HepG2 (cell line): ENCODE data around the gene TAGLN2. TPM values are rescaled to one million over a fixed set of nuclear protein-coding genes. Genes with fewer than 3 reads are reported as not detected.

Experiments
- ATAC-seq: fragments of 200-7000 bp; cut with Tn5 transposase; 3 replicates; pipeline ENCODE4 v1.9.1; 2020; ENCODE audit warnings: mild to moderate bottlenecking, moderate library complexity
- BruUV-seq: library from RNA; stranded (reverse); fragments of 400-500 nt; replicated peaks from 2 replicates; lab custom pipeline; 2021; lab: Mats Ljungman, UMichigan
- CTCF ChIA-PET: fragments of 300-600 bp; formaldehyde crosslinking; extraction: SDS; loops from one replicate; lab custom pipeline; 2021; ENCODE audit warnings: low total read pairs, inconsistent platforms, low intra/inter-chr PET ratio; lab: Yijun Ruan, JAX
- POLR2A ChIA-PET: fragments of 350-600 bp; sonication (Branson Sonifier 250); formaldehyde crosslinking; loops from one replicate; lab custom pipeline; 2020; ENCODE audit warnings: antibody characterized with exemption, inconsistent platforms; lab: Yijun Ruan, JAX
- DNase-seq: peaks from one replicate; pipeline ENCODE4 v3.0.0-alpha.2; 2015; ENCODE audit warnings: low spot score
- FAIRE-seq: peaks from 3 replicates; lab custom pipeline; 2011; peaks lifted over from hg19 to GRCh38; lab: Jason Lieb, UNC
- H2AFZ ChIP-seq: one replicate; pipeline ENCODE4 v1.6.1; 2011; ENCODE audit warnings: low read length, inconsistent platforms
- H3K27ac ChIP-seq: fragments of 300-600 bp; 3 replicates; pipeline ENCODE4 v1.8.0; 2011; ENCODE audit warnings: mixed run types, mild to moderate bottlenecking, mixed read lengths, low read length, inconsistent platforms; ENCODE audit not compliant: insufficient read depth; ENCODE audit errors: extremely low read length
- H3K27me3 ChIP-seq, 2 experiments: fragments of 200-600 bp in 1 of 2; 2 replicates in 1 of 2; 3 replicates in 1 of 2; pipeline versions ENCODE4 v1.6.0 to v1.8.0; 2011; ENCODE audit warnings: low read length in 2 of 2, mild to moderate bottlenecking in 2 of 2, moderate library complexity in 2 of 2, inconsistent platforms in 1 of 2; ENCODE audit not compliant: insufficient read depth in 2 of 2, control insufficient read depth in 1 of 2
- H3K36me3 ChIP-seq, 2 experiments: fragments of 200-600 bp in 1 of 2; replicated peaks in 1 of 2; 2 replicates in 1 of 2; 3 replicates in 1 of 2; pipeline versions ENCODE4 v1.5.1 to v1.8.0; 2011; ENCODE audit warnings: low read length in 2 of 2, inconsistent platforms in 1 of 2; ENCODE audit not compliant: insufficient read depth in 2 of 2, control insufficient read depth in 1 of 2
- H3K4me1 ChIP-seq: 2 replicates; pipeline ENCODE4 v1.5.1; 2012; ENCODE audit warnings: low read length, inconsistent platforms; ENCODE audit not compliant: insufficient read depth
- H3K4me2 ChIP-seq: 2 replicates; pipeline ENCODE4 v1.6.0; 2011; ENCODE audit warnings: low read depth, low read length, inconsistent platforms
- H3K4me3 ChIP-seq, 3 experiments: fragments of 200-600 bp in 1 of 3; sonication (generic), shearing (Covaris generic) in 1 of 3; replicated peaks in 1 of 3; 2 replicates each; pipeline ENCODE4 v1.5.1; 2011 to 2016; ENCODE audit warnings: low read length in 3 of 3, inconsistent platforms in 2 of 3, low read depth in 2 of 3, mild to moderate bottlenecking in 2 of 3, control low read depth in 1 of 3, mixed read lengths in 1 of 3; ENCODE audit not compliant: insufficient read depth in 1 of 3
- H3K79me2 ChIP-seq: one replicate; pipeline ENCODE4 v1.6.1; 2011; ENCODE audit warnings: low read length, inconsistent platforms; ENCODE audit not compliant: insufficient read depth
- H3K9ac ChIP-seq: 2 replicates; pipeline ENCODE4 v1.6.0; 2011; ENCODE audit warnings: mild to moderate bottlenecking, low read depth, low read length, inconsistent platforms; ENCODE audit not compliant: insufficient read depth
- H3K9me3 ChIP-seq: 2 replicates; pipeline ENCODE4 v1.5.1; 2012; ENCODE audit warnings: mild to moderate bottlenecking, low read length
- H4K20me1 ChIP-seq: 2 replicates; pipeline ENCODE4 v1.6.0; 2011; ENCODE audit warnings: inconsistent platforms, mild to moderate bottlenecking, low read length, moderate library complexity; ENCODE audit not compliant: insufficient read depth
- DNMT3B ChIP-seq: conservative IDR thresholded peaks from 2 replicates; pipeline ENCODE4 v1.6.1; 2016; ENCODE audit warnings: missing biosample characterization, control low read depth
- HNF1A ChIP-seq, 2 experiments: sonication (generic) in 1 of 2; formaldehyde crosslinking in 1 of 2; IDR thresholded peaks; 2 replicates each; pipeline versions ENCODE4 v1.4.0 to v1.6.1; 2016 to 2020; ENCODE audit warnings: borderline replicate concordance in 1 of 2, low read depth in 1 of 2, mild to moderate bottlenecking in 1 of 2, missing genetic modification reagents in 1 of 2
- HNRNPK ChIP-seq: fragments of 200-400 bp; formaldehyde crosslinking; IDR thresholded peaks from 2 replicates; pipeline ENCODE4 v1.6.1; 2018; ENCODE audit warnings: low read length, low read depth, moderate library complexity, mild to moderate bottlenecking; ENCODE audit not compliant: poor library complexity, severe bottlenecking
- RAD51 ChIP-seq: fragments of 450-650 bp; IDR thresholded peaks from 2 replicates; pipeline ENCODE4 v1.6.1; 2016; ENCODE audit warnings: borderline replicate concordance
- SP4 ChIP-seq: sonication (generic); formaldehyde crosslinking; IDR thresholded peaks from 2 replicates; pipeline ENCODE4 v1.8.1; 2023; ENCODE audit warnings: mild to moderate bottlenecking, missing genetic modification reagents
- SYNCRIP ChIP-seq: fragments of 200-400 bp; formaldehyde crosslinking; IDR thresholded peaks from 2 replicates; pipeline ENCODE4 v1.6.1; 2018; ENCODE audit warnings: mild to moderate bottlenecking, low read depth, low read length; ENCODE audit not compliant: insufficient read depth
- ZNF30 ChIP-seq: sonication (generic); formaldehyde crosslinking; IDR thresholded peaks from 2 replicates; pipeline ENCODE4 v1.5.0; 2020; ENCODE audit warnings: mild to moderate bottlenecking, missing genetic modification reagents
- ZNF383 ChIP-seq: sonication (generic); formaldehyde crosslinking; IDR thresholded peaks from 2 replicates; pipeline ENCODE4 v1.4.0; 2020; ENCODE audit warnings: missing genetic modification reagents, mild to moderate bottlenecking, borderline replicate concordance
- ZNF687 ChIP-seq: sonication (generic); formaldehyde crosslinking; IDR thresholded peaks from 2 replicates; pipeline ENCODE4 v1.5.1; 2020; ENCODE audit warnings: mild to moderate bottlenecking, missing genetic modification reagents, moderate library complexity
- ZNF7 ChIP-seq: IDR thresholded peaks from 2 replicates; pipeline ENCODE4 v1.6.1; 2016; ENCODE audit warnings: missing biosample characterization, missing genetic modification reagents
- ZNF704 ChIP-seq: sonication (generic); formaldehyde crosslinking; IDR thresholded peaks from 2 replicates; pipeline ENCODE4 v1.8.1; 2023; ENCODE audit warnings: mild to moderate bottlenecking, inconsistent platforms, moderate library complexity, missing genetic modification reagents, borderline replicate concordance
- ZNF724P ChIP-seq: sonication (generic); formaldehyde crosslinking; IDR thresholded peaks from 2 replicates; pipeline ENCODE4 v1.8.0; 2022; ENCODE audit warnings: missing genetic modification reagents, borderline replicate concordance
- WGBS: methylation state at CpG from one replicate; pipeline ENCODE4 v1.1.6; 2017; ENCODE audit warnings: low lambda C conversion rate; 5-methylcytosine and 5-hydroxymethylcytosine counted together
- in situ Hi-C: cut with HindIII; loops from 2 replicates; pipeline ENCODE4 v1.10.0; 2017; ENCODE audit warnings: low pct_unique_long_range_greater_than_20kb; ENCODE audit not compliant: extremely low pct_ligation_motif_present
- intact Hi-C: fragments of 100-400 bp; cut with micrococcal nuclease; formaldehyde crosslinking; loops from one replicate; pipeline ENCODE4 v1.10.0; 2022; ENCODE audit not compliant: unreplicated experiment
- polyA plus RNA-seq, 8 experiments: library from polyadenylated mRNA; depleted of rRNA in 3 of 8; stranded (reverse) in 7 of 8; unstranded in 1 of 8; fragments of >200 nt; fragmentation: Illumina TruSeq in 4 of 8; extraction: Trizol in 4 of 8; gene quantifications; 2 replicates each; pipeline versions ENCODE4 v1.2.1 to v1.2.3, GENCODE V29; 2011 to 2016; ENCODE audit warnings: low read depth in 4 of 8, missing spikeins in 1 of 8, mixed read lengths in 1 of 8; ENCODE audit not compliant: insufficient read depth in 1 of 8
- total RNA-seq, 5 experiments: library from RNA; depleted of rRNA; stranded (reverse); fragments of >200 nt; fragmentation: Illumina TruSeq; extraction: Trizol; gene quantifications; 2 replicates each; pipeline ENCODE4 v1.2.3, GENCODE V29; 2016; ENCODE audit warnings: low read depth in 1 of 5

The TAGLN2 gene
- total and polyA plus RNA-seq, 2 of the 13 experiments (the other 11 are each of a cell fraction or from before 2014, with no cell fraction given), result 6.7 to 17.2 TPM

GRCh38 chr1:159922511-159923202, 2.6 kb downstream of the TAGLN2 start:
- H3K9me3 ChIP-seq, result no peaks in the 10 kb centered on the region
- in situ Hi-C loops (no loop called here), intact Hi-C loops (no loop called here)
- no peaks in the 10 kb centered on the region for H3K79me2 ChIP-seq
- peaks cover 5 to 28% of the 10 kb centered on the region in 2 experiments; a peak in 4 of 5 replicates for H3K27me3 ChIP-seq
- no peaks in the 10 kb centered on the region for H3K36me3 ChIP-seq
- no TSS peak for BruUV-seq
- FAIRE-seq, result no peak
- H4K20me1 ChIP-seq, result no peaks in the 10 kb centered on the region
- no peak overlapping the region for H2AFZ ChIP-seq
- no peak overlapping the region for H3K27ac ChIP-seq
- ATAC-seq, result peak; percentile 50
- no peak for DNase-seq
- WGBS, result 33% methylated on average over 2 of the region's 8 CpGs
- POLR2A ChIA-PET, result interaction anchor here (1.3 kb wide), 1 partner anchor 9 kb away, joined by 4 read pairs; no protein-coding TSS in a partner anchor
- peak overlapping the region; percentile 66 for H3K4me2 ChIP-seq
- peak overlapping the region in 1 of 3 experiments; percentile 56; a peak in 1 of 6 replicates for H3K4me3 ChIP-seq
- H3K4me1 ChIP-seq, result peaks cover 41% of the 10 kb centered on the region
- CTCF ChIA-PET, result no interaction called here
- H3K9ac ChIP-seq, result peak overlapping the region; percentile 66
- TF ChIP-seq RAD51, result no peak
- no peak for TF ChIP-seq ZNF724P
- no peak for TF ChIP-seq ZNF383
- TF ChIP-seq SP4, result no peak
- TF ChIP-seq ZNF687, result peak; percentile 27
- TF ChIP-seq ZNF704 (CRISPR knock-in tag), result no peak
- no peak for TF ChIP-seq DNMT3B (CRISPR knock-in tag)
- TF ChIP-seq HNRNPK, result no peak
- no peak for TF ChIP-seq ZNF30 (CRISPR knock-in tag)
- no peak for TF ChIP-seq SYNCRIP
- no peak for TF ChIP-seq ZNF7 (CRISPR knock-in tag)
- TF ChIP-seq HNF1A (IDR thresholded peaks at IDR 0.05; ENCODE audit: low read depth), result 0 out of 2 replicates have a peak, but pooled peaks have one; percentile 38
- peak; percentile 42; the same call in 1 of the 2 replicates for TF ChIP-seq HNF1A (CRISPR knock-in tag; IDR thresholded peaks at IDR 0.05; ENCODE audit: borderline replicate concordance)
